ENCODE data around the gene AQP1.

GRCh38 chr7:30923009-30923773, 11.5 kb downstream of the AQP1 start:
- TF ChIP-seq CTCF (IDR thresholded peaks at IDR 0.05) (no peak), SMC3 (IDR thresholded peaks at IDR 0.05) (no peak), CEBPB (IDR thresholded peaks at IDR 0.05) (no peak), JUN (IDR thresholded peaks at IDR 0.05) (no peak), ESRRA (IDR thresholded peaks at IDR 0.05; ENCODE audit: borderline replicate concordance, low read length) (no peak), RAD21 (conservative IDR thresholded peaks at IDR 0.05 in 1 of 2, IDR thresholded peaks at IDR 0.05 in 1 of 2) (no peak), KDM5A (IDR thresholded peaks at IDR 0.05) (no peak), POLR2A (IDR thresholded peaks at IDR 0.05; ENCODE audit: low read length) (no peak), MAZ (IDR thresholded peaks at IDR 0.05; ENCODE audit: borderline replicate concordance, low read depth, low read length) (no peak)

Data from A549 (cell line).